Ascending aorta (tissue), 2 donors: ENCODE measurements around the gene STXBP6. TPM values are rescaled to one million over a fixed set of nuclear protein-coding genes. Genes with fewer than 3 reads are reported as not detected.

Experiments
- DNase-seq, 2 donors: peaks; one replicate each; pipeline ENCODE4 v3.0.0-alpha.2; 2019; ENCODE audit warnings: low spot score in 2 of 2
- H3K27ac ChIP-seq, 2 donors: fragments of 200-600 bp; sonication (generic); one replicate each; pipeline ENCODE4 v1.5.1; 2016 to 2017; ENCODE audit warnings: mild to moderate bottlenecking in 1 of 2
- H3K27me3 ChIP-seq: fragments of 200-600 bp; sonication (generic); one replicate; pipeline ENCODE4 v1.5.1; 2017
- H3K36me3 ChIP-seq, 2 donors: fragments of 200-600 bp; sonication (generic); one replicate each; pipeline ENCODE4 v1.5.1; 2016
- H3K4me1 ChIP-seq, 2 donors: fragments of 200-600 bp; sonication (generic); one replicate each; pipeline ENCODE4 v1.5.1; 2016 to 2017; ENCODE audit warnings: mild to moderate bottlenecking in 1 of 2
- H3K4me3 ChIP-seq, 2 donors: fragments of 200-600 bp; sonication (generic); one replicate each; pipeline ENCODE4 v1.5.1; 2016 to 2017; ENCODE audit warnings: mild to moderate bottlenecking in 1 of 2
- H3K9me3 ChIP-seq, 2 donors: fragments of 200-600 bp; sonication (generic); one replicate each; pipeline ENCODE4 v1.5.1; 2016
- CTCF ChIP-seq, 3 experiments: fragments of 200-600 bp in 2 of 3; fragments of 450-650 bp in 1 of 3; sonication (generic) in 2 of 3; IDR thresholded peaks; one replicate each; pipeline ENCODE4 v1.5.1; 2016 to 2019; ENCODE audit warnings: antibody characterized with exemption in 3 of 3, mild to moderate bottlenecking in 1 of 3, moderate library complexity in 1 of 3
- intact Hi-C: fragments of 100-400 bp; cut with DNase I; formaldehyde crosslinking; loops from one replicate; pipeline ENCODE4 v1.15.1; 2023
- total RNA-seq: library from RNA; depleted of rRNA; stranded (reverse); fragments of >200 nt; gene quantifications from one replicate; pipeline ENCODE4 v1.1.0, GENCODE V29; 2016

The STXBP6 gene
- total RNA-seq, 1 donor from 2014 or later, result 0.21 TPM

- H3K4me3 ChIP-seq, result no peak overlapping the region
- H3K36me3 ChIP-seq, result no peaks in the 10 kb centered on the region
- H3K27ac ChIP-seq, result no peak overlapping the region
- no peaks in the 10 kb centered on the region for H3K27me3 ChIP-seq
- no peaks in the 10 kb centered on the region for H3K4me1 ChIP-seq
- intact Hi-C loops, result no loop called here
- TF ChIP-seq CTCF (IDR thresholded peaks at IDR 0.05), result no peak
- H3K9me3 ChIP-seq, result no peaks in the 10 kb centered on the region
- DNase-seq, result no peak
Measured at GRCh38 chr14:24996930-24997725, 52.8 kb downstream of the STXBP6 start.

GRCh38 chr14:24995016-24995415, 54.9 kb downstream of the STXBP6 start:
- H3K27me3 ChIP-seq, result no peaks in the 10 kb centered on the region
- no peaks in the 10 kb centered on the region for H3K36me3 ChIP-seq
- H3K4me1 ChIP-seq, result no peaks in the 10 kb centered on the region
- DNase-seq, result no peak
- no peak for TF ChIP-seq CTCF (IDR thresholded peaks at IDR 0.05)
- H3K9me3 ChIP-seq, result no peaks in the 10 kb centered on the region
- no peak overlapping the region for H3K4me3 ChIP-seq
- H3K27ac ChIP-seq, result no peak overlapping the region
- intact Hi-C loops, result no loop called here

- Histone ChIP-seq H3K27ac (no peak overlapping the region), H3K4me3 (no peak overlapping the region), H3K9me3 (no peaks in the 10 kb centered on the region), H3K36me3 (no peaks in the 10 kb centered on the region), H3K27me3 (no peaks in the 10 kb centered on the region), H3K4me1 (no peaks in the 10 kb centered on the region)
- intact Hi-C loops, result no loop called here
- no peak for TF ChIP-seq CTCF (IDR thresholded peaks at IDR 0.05)
- no peak for DNase-seq
Measured at GRCh38 chr14:24993631-24994030, 56.3 kb downstream of the STXBP6 start.

GRCh38 chr14:24992624-24993360, 57.2 kb downstream of the STXBP6 start:
- Histone ChIP-seq H3K9me3 (no peaks in the 10 kb centered on the region), H3K27ac (no peak overlapping the region), H3K27me3 (no peaks in the 10 kb centered on the region), H3K4me3 (no peak overlapping the region), H3K36me3 (no peaks in the 10 kb centered on the region), H3K4me1 (no peaks in the 10 kb centered on the region)
- intact Hi-C loops, result no loop called here
- DNase-seq, result no peak
- TF ChIP-seq CTCF (IDR thresholded peaks at IDR 0.05), result no peak

GRCh38 chr14:24991821-24992220, 58.1 kb downstream of the STXBP6 start:
- no peaks in the 10 kb centered on the region for H3K4me1 ChIP-seq
- no peak overlapping the region for H3K4me3 ChIP-seq
- no peak for DNase-seq
- no peaks in the 10 kb centered on the region for H3K36me3 ChIP-seq
- intact Hi-C loops, result no loop called here
- H3K27ac ChIP-seq, result no peak overlapping the region
- H3K9me3 ChIP-seq, result no peaks in the 10 kb centered on the region
- H3K27me3 ChIP-seq, result no peaks in the 10 kb centered on the region
- TF ChIP-seq CTCF (IDR thresholded peaks at IDR 0.05), result no peak
